GM06990 (cell line): Measurements from ENCODE around the gene RPL23.

Experiments
- DNase-seq: peaks from one replicate; pipeline ENCODE4 v3.0.0-alpha.2; 2011; ENCODE audit not compliant: insufficient read length; ENCODE audit errors: extremely low read depth
- H3K27me3 ChIP-seq: replicated peaks from 2 replicates; pipeline ENCODE4 v1.6.0; 2011; ENCODE audit warnings: low read length; ENCODE audit not compliant: control insufficient read depth, insufficient read depth
- H3K36me3 ChIP-seq: 2 replicates; pipeline ENCODE4 v1.5.1; 2011; ENCODE audit warnings: low read length; ENCODE audit not compliant: control insufficient read depth, insufficient read depth
- H3K4me3 ChIP-seq: replicated peaks from 2 replicates; pipeline ENCODE4 v1.5.1; 2011; ENCODE audit warnings: low read depth, mild to moderate bottlenecking, control low read depth, low read length
- TF ChIP-seq, protein P1 (sequence below): IDR thresholded peaks from 2 replicates; pipeline ENCODE4 v1.5.1; 2011; ENCODE audit warnings: low read length, control low read depth, mild to moderate bottlenecking, inconsistent platforms; ENCODE audit not compliant: insufficient read depth, poor library complexity, severe bottlenecking

The RPL23 gene

DNA sequence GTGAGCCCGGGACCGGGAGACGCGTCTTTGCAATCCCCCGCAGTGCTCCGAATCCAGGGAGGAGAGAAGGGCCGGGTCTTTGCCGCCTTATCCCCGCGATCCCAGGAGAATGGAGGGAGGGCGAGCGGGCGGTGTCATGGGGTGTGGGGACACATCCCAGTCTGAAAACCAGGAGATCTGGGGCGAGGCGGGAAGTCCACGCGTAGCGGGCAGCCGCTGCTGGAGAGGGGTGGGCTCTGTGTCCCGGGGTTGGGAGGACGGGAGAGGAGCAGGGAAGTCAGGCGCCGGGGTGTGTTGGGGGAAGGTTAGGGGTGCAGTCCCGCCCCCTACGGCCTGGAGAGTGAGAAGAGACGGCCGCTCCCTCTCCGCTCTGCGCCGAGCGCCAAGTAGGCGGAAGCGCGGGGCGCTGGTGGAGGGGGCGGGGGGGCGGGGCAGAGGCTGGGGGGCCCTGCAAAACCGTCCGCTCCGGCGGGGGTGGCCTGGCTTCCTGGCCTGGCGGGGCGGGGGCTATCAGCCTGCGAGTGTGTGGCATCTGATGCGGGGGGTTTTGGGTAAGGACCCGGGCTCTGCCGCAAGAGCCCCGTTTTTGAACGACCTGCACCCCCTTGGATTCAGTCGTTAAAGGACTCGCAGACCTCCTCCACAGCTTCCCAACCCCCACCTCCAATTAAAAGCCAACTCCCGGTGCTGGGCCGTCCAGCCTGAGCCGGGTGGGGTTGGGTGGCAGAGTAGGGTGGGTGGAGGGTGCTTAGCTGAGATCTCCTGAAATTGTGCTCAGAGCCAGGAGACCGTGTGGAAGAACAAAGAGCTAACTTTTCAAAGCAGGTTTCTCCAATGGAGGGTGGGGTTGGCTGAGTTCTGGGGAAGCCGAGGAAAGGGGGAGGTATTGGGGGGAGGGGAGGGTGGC lies 17.0 kb upstream of the RPL23 start:
- peak overlapping the region; percentile 98 for H3K4me3 ChIP-seq
- TF ChIP-seq, protein P1, sequence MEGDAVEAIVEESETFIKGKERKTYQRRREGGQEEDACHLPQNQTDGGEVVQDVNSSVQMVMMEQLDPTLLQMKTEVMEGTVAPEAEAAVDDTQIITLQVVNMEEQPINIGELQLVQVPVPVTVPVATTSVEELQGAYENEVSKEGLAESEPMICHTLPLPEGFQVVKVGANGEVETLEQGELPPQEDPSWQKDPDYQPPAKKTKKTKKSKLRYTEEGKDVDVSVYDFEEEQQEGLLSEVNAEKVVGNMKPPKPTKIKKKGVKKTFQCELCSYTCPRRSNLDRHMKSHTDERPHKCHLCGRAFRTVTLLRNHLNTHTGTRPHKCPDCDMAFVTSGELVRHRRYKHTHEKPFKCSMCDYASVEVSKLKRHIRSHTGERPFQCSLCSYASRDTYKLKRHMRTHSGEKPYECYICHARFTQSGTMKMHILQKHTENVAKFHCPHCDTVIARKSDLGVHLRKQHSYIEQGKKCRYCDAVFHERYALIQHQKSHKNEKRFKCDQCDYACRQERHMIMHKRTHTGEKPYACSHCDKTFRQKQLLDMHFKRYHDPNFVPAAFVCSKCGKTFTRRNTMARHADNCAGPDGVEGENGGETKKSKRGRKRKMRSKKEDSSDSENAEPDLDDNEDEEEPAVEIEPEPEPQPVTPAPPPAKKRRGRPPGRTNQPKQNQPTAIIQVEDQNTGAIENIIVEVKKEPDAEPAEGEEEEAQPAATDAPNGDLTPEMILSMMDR = no peak
- H3K36me3 ChIP-seq = peaks cover 8% of the 10 kb centered on the region
- DNase-seq = peak; percentile 71
- no peaks in the 10 kb centered on the region for H3K27me3 ChIP-seq

DNA sequence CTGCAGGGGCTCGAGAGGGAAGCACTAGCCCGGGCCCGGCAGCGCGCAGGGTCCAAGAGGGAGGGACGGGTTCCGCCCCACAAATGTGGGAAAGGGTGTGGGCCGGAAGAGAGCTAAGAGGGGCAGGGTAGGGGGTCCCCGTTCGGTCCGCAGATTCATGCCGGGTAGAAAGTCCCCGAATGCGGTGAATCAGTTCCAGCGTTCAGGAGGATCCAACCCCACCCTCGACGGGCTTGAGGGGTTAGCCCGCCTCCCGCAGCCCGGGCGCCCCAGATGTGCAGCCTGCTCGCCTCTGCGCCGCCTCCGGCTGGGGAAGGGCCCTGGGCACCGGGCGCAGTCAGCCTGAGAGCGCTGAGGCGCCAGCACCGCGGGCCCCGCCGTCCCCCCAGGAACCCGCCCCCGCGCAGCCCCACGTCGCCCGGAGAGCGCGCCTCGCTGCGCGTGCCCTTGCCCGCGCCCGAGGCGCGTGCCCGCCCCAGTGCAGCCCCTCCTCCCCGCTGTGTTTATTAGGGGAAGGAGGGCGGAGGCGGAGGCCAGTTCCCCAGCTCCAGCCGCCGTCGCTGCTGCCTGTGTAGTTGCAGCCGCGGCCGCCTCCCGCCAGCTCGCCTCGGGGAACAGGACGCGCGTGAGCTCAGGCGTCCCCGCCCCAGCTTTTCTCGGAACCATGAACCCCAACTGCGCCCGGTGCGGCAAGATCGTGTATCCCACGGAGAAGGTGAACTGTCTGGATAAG lies 16.2 kb upstream of the RPL23 start, which contains the start of gene LASP1:
Gene LASP1 (plus strand): TSS at position 533 of the 733 bp plus-strand sequence. CDS start 132 bp downstream, at position 665.
- peak within 1 kb of the TSS; percentile 98 for H3K4me3 ChIP-seq
- DNase-seq = peak; percentile 95
- TF ChIP-seq, protein P1 = no peak
- H3K27me3 ChIP-seq = no peaks in the 10 kb centered on the region
- H3K36me3 ChIP-seq = peaks cover 8% of the 10 kb centered on the region

DNA sequence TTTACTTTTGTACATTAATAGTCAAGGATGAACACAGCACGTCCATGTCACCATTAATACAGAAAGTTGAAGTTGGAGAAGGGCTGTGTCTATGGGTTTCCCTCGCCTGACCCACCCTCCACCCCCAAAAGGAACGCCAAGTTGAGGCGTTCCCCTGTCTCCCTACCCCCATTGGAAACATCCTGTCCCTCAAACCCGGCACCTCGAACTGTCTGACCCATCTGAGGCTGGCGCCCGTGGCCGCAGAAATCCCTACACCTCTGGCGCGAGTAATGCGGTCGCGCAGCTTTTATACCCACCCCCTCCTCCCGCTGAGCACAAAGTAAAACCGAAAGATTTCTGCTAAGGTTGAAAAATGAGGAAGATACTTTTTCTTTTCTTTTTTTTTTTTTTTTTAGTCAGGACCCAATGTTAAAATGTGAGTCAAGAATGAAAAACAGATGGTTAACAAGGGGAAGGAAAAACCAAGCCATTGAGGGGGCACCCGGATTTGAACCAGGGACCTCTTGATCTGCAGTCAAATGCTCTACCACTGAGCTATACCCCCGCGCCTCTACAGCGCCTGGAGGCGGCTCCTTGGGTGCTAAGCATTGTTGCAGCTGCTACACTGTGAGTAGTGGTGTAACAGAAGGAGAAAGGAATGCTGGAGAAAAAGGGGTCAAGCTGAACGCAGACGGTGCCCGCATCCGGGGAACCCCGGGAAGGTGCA lies 15.4 kb upstream of the RPL23 start:
- DNase-seq = peak; percentile 87
- Histone ChIP-seq H3K36me3 (peaks cover 5% of the 10 kb centered on the region), H3K4me3 (peak overlapping the region; percentile 98), H3K27me3 (no peaks in the 10 kb centered on the region)
- TF ChIP-seq, protein P1 = peak; percentile 33

DNA sequence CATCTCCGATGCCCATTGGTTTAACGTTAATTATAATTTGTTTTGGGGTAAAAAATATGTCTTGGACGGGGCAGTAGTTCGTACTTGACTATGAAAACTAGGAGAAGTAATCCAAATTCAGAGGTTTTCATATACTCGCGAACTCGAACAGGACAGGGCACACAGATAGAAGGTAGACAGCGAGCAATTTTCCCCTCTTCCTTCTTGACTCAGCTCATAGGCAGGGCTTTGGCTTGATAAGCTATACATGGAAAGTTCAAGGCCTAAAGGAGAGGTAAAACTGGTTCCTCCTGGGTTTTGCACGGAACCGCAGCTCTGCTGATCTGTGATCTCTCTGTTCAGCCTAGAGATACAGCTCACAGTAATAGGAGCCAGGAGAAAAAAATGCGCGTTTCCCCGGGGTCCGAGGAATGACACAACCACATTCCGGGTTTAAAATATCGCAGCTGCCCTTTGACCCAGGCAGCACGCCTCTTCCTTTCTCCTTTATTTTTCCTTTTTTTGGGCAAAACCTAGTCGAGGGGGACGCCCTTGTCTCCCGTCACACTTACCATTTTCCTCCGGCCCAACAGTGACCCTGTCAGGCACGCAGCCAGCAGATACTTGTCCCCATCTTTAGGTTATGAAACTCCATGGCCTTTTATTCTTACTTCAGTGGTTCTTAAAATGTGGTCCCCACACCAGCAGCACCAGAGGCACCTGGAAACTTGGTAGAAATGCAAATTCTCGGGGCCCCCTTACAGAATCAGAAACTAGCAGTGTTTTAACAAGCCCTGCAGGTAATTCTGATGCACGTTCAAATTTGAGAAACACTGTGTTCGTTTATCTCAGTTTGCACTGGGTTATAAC lies 14.7 kb upstream of the RPL23 start:
- Histone ChIP-seq H3K27me3 (no peaks in the 10 kb centered on the region), H3K36me3 (peaks cover 1% of the 10 kb centered on the region; the same call in 1 of the 2 replicates), H3K4me3 (peak overlapping the region; percentile 98)
- peak; percentile 55 for DNase-seq
- TF ChIP-seq, protein P1 = no peak
